SKM-1 treated with dmso at 0.1 percent for 144 hours (cell line): ENCODE results near the gene SLC25A25.

Experiments
- DNase-seq: peaks from one replicate; lab custom pipeline; 2025; ENCODE audit not compliant: unreplicated experiment; lab: John Stamatoyannopoulos, UW

SLC25A25 gene

DNA sequence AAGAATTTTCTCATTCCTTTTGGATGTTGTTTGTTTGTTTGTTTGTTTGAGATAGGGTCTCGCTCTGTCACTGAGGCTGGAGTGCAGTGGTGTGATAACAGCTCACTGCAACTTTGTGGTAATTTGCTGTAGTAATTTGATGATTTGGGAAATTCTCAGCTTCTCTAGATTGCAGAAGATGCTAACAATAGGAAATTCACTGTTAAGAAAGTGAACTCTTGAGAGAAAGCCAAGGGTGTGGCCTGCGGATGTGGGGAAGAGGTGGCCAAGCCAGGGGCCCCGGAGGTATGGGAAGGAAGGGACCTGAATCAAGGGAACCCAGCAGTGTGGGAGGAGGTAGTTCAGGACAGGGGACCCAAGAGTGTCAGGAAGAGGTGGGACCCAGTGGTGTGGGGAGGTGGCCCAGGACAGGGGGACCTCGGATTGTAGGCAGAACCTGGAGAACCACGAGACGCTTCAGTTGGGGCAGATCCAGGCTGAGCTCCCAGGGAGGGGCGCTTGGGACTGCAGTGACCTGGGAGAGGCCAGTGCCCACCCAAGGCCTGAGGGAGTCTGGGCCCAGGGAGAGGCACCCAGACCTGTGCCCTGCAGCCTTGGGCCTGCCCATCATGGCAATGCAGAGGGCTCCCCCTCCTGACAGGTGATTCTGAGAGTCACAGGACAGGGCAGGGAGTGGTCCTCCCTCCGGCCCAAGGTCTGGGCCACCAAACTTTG, 75.7 kb downstream of the SLC25A25 start:
- no peak for DNase-seq

DNA sequence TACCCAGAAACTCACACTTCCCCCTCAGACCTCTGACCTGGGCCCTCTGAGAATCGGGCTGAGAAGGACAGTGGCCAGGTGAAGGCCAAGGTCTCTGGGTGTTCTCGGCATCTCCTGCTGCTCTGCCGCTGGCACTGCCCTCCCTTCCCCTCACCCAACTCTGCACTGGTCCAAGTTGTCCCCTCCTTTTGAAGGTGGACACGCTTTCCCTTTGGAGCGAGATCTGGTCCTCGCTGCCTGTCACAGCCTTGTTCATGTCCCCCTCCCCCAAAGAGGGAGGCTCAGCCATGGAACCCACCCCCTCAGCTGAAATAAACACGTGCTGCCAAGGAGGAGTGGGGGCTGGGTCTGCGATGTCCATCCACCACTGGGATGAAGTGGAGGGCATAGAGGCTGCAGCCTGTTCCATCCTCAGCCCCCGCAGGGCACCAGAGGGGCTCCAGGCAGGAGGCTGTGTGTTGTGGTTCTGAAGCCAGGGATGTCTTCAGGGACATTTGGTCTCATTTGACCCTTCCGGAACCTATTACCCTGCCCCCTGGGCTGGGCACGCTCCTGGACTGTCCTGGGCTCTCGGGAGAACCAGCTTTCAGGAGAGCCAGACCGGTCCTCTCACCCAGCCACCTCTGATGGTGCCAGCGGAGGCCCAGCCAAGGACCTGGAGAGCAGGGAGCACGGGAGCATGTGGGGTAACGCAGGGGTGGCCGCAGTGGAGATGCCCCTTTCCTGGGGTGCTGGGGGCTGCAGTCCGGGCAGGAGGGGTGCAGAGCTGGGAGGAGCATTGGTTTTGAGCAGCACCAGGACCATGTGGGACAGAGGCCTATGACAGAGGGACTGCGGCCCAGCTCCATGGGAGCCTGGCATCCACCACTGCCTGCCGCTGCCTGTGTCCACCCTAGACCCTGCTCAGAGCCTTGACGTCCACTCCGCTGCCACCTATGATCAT, 76.5 kb downstream of the SLC25A25 start:
- no peak for DNase-seq

DNA sequence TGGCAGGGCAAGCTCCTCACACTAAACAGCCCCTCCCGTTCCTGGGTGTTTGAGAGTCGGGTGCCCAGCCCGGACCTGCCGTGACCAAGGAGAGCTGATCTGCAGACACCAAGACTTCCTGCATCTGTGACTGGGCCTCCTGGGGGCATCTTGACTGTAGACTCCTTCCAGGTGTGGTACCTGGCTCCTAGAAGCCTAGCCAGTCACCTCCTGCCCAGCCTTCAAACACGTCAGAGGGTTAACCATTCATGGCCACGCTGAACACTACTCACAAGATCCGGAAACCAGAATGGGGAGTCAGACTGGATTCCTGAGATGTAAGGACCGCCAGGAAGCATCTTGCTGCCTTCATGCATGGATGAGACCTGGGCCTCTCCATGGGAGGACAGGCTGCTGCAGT, 77.5 kb downstream of the SLC25A25 start:
- no peak for DNase-seq

DNA sequence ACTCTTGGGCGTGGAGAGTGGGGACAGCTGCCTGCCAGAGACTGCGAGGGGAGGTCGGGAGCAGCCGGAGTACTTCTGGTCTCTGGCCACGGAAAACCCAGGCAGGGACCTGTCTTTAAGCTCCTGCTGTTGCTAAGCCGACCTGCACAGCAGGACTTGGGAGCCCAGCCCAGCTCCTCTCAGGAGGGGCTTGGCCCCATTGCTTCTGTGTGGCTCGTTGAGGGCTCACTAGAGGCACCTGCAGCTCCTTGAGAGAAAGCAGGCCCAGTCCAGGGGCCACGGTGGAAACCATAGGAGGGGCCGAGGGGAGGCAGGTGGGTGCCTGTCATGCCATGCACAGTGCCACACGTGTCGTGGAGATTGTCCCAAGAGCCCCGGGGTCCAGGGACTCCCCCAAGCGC, 77.9 kb downstream of the SLC25A25 start:
- no peak for DNase-seq

DNA sequence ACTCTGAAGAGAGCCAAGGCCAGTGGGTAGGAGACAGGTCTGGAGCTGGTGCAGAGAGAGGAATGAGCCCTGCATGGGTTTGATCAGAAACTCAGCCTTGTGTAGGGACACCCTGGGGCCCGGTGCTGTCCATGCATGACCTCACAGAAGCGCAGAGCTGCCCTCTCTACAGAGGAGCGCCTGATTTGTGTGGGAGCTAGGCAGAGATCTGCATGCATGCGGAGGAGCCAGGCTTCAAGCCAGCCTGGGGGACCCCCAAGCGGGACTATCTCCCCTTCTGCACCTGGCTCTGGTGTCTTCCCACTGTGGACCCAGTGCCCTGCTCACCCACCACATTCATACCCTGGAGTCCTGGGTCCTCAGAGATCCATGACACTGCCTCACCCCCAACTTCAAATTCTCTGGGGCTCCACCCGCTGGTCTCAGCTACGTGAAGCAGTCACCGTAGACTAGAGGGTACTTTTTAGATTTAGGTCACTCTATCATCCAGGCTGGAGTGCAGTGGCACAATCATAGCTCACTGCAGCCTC, 78.6 kb downstream of the SLC25A25 start:
- no peak for DNase-seq

DNA sequence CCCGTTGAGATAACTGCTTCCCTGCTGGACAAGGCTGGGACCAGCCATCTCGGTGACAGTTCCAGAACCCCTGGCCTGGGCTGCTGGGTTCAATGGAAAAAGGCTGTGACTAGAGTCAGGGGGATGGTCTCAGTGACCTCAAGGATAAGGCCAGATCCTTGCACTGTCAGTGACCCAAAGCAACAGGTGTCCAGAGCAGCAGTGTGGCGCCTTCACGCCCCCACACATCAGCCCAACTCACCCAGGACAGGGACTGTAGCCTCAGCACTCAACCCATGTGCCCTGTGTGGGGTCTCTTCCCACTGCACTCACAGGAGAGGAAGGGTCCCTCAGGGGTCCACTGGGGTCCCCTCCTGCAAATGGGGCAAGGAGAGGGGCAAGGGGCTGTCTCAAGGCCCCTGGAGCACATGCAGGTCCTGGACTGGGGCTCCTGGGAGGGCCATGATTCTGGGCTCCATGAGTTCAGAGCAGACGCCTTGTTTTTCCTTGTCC, 80.5 kb downstream of the SLC25A25 start:
- no peak for DNase-seq

DNA sequence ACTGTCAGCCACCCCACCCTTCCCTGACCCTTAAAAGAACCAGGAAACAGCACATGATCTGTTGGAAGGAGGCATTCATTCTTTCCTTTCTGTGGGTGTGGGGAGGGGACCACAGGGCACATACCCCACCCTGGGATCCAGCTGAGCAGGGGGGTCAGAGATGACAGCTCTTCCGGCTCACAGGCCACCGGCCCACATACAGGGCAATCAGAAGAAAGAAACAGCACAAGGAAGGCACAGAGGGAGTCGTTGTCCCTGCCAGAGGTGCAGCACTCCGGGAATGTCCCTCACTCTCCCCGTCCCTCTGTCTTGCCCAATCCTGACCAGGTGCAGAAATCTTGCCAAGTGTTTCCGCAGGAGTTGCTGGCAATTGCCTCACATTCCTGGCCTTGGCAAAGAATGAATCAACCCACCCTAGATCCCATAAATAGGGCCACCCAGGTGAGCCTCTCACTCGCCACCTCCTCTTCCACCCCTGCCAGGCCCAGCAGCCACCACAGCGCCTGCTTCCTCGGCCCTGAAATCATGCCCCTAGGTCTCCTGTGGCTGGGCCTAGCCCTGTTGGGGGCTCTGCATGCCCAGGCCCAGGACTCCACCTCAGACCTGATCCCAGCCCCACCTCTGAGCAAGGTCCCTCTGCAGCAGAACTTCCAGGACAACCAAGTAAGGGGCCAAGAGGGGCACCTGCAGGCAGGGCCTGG, 81.1 kb downstream of the SLC25A25 start, which contains the start of gene LCN2:
Gene LCN2 (plus strand): TSS at position 453 of the 701 bp plus-strand sequence. CDS start 73 bp downstream, at position 526.
- DNase-seq = no peak

DNA sequence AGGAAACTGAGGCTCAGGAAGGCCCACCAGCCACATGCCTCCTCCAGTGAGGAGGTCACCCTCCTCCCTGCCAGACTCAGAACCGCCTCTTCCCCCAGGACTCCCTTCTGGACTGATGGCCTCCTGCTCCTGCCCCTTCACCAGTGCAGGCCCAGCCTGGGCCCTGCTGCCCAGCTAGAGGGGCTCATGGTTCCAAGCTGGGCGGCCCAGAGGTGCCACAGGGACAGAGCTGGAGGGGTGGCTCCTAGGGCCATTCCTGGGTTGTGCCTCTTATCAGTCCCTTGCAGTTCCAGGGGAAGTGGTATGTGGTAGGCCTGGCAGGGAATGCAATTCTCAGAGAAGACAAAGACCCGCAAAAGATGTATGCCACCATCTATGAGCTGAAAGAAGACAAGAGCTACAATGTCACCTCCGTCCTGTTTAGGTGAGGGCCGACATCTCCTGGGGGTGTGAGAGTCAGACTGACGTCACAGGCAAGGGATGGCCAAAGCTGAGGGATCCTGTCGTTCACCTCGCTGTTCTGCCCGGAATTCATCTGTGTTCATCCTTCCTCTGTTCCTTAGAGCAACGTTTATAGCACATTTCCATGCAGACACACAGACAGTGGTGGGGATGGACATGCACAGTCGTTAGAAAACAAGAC, 82.0 kb downstream of the SLC25A25 start:
- DNase-seq = no peak

DNA sequence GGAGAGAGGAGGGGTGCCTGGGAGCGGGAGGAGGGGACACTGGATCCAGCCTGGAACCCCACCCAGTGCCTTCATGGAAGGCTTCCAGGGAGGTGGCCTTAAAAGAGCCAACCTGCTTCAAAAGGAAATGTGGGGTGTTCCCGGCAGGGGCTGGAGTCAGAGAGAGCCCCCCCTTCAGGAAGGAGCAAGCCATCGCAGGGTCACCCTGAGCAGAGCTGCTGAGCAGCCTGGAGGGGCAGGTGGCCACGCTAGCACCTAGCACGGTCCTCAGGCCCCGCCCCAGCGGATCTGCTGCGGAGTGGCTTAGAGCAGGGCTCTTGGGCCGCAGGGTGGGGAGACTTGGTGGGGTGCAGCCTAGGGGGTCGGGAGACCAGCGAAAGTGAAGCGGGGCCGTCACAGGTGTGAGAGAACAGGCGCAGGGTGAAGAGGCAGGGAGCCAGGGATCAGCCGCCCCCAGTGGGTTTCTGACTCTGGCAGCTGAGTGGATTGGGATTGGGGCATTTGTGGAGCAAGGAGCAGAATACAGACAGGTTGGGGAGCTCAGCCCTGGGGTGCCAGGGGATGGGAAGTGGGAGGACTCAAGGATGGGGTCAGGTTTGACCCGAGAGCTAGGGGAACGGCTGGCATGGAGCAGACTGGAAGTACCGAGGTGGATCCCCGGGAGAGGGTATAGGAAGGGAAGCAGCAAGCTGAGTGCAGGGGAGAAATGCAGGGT, 82.7 kb downstream of the SLC25A25 start:
- no peak for DNase-seq

DNA sequence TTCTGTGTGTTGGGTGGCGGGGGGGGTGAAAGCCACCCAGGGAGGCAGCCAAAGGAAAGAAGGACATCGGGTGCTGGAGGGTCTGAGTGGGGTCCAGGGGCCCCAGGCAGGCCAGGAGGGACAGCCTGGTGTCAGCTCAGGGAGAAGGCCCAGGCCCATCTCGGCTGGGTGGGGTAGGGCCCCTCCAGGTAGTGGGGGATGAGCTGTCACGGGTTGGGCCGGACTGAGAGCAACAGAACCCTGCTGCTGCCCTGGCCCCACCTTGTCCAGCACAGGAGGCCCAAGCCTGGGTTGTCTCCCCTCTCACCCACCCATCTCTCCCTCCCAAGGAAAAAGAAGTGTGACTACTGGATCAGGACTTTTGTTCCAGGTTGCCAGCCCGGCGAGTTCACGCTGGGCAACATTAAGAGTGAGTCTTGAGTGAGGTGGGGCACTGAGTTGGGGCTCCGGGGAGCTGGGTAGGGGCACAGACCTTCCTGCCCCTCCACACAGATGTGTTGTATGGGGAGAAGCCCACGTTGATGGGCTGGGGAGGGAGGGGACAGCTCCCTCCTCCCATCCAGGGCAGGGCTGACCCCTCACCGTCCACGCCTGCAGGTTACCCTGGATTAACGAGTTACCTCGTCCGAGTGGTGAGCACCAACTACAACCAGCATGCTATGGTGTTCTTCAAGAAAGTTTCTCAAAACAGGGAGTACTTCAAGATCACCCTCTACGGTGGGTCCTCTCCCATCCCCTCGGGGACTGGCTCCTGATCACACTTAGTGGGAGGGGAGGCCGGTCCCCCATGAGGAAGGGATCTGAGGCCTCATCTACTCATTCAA, 83.5 kb downstream of the SLC25A25 start:
- no peak for DNase-seq

DNA sequence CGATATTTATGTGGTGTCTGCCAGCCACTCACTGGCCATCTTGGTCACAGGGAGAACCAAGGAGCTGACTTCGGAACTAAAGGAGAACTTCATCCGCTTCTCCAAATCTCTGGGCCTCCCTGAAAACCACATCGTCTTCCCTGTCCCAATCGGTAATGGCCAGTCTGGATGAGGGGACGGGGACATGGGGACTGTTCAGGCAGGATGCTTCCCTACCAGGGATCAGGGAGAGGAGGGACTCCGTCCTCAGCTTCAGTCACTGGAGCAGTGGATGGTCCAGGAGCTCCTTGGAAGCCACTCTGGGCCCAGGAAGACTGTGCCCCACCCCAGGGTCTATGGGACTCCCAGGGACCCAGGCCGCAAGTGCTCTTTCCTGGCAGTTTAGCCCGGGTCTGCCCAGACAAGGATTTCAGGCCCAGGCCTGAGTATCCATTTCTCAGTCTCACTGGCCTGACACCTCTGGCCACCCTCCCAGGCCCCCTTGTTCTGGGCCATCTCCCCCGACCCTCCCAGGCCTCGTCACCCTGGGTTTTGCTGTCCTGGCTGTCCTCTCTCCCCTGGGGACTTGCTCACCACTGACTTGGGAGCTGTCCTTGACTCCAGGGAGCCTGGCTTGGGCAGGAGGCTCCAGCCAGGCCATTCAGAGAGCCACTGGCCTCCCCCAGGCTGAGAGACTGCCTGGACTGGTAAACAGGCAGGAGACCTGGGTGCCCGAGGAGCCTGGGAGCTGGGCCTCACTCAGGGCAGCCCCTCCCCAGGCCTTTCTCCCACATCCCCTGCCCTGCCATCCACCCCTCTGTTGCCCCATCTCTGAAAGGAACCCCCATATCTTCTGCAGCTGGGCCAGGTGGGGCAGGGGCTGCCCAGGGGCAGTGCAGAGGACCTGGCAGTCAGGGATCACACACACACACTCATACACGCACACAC, 84.4 kb downstream of the SLC25A25 start:
- DNase-seq = no peak

DNA sequence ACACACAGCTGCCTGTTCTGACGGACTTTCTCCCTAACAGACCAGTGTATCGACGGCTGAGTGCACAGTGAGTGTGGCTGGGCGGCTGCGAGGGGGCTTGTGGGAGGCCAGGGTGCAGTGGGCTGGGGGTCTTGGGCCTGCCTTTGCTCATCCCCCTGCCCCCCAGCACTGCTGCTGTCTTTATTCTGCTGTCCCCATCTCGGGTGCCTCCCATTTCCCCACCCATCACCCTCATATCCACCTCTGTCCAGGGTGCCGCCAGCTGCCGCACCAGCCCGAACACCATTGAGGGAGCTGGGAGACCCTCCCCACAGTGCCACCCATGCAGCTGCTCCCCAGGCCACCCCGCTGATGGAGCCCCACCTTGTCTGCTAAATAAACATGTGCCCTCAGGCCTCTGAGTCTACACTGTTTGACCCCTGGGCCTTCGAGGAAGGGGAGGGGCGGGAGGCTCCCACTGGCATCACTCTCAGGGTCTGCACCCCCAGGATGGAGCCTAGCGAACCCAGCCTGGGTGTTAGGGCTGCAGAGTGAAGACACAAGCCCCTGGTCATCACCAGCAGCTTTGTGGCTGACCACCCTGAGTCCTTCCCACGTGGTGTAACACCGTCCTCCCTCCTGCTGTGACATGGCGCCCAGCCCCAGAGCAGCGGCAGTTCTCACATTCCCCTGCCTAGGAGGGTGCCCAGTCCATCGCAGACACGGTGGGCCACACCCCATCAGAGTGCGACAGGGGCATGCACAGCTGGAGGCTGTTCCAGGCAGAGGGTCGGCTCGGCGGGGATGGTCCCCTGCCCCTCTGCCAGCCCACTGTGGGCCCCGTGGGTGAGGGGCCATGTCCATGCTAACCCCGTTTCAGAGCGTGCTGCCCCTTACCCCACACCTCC, 85.3 kb downstream of the SLC25A25 start:
- no peak for DNase-seq

DNA sequence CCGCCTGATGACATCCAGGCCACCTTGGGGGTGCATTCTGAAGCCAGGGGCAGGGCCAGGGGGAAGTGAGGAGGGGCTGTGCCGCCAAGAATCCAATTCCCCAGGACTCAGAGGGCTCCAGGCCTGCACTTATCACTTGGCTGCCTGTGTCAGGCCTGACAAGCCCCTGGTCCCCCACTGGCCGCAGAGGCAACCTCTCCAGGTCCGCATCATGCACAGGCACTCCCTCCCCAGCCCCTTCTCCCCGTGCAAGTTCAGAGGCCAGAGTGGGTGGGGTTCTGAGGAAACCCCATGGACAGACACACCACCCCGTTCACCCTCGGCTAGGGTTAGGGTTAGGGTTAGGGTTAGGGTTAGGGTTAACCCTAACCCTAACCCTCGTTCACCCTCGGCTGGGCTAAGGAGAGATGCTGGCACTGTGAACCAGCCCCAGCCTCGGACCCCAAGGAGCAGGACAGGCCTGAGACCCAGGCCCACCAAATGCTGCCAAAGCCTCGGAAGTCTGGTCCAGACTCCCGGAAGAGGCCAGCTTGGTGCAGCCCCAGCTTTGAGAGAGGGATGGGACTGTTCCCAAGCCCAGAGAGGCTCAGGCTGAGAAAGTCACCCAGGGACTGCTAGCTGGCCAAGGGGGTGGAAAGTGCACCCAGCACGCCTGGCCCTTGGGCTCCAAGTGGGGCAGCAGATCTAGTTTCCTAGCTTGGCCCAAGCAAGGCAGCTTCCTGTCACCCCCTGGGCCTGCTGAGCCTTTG, 86.1 kb downstream of the SLC25A25 start:
- DNase-seq = no peak

DNA sequence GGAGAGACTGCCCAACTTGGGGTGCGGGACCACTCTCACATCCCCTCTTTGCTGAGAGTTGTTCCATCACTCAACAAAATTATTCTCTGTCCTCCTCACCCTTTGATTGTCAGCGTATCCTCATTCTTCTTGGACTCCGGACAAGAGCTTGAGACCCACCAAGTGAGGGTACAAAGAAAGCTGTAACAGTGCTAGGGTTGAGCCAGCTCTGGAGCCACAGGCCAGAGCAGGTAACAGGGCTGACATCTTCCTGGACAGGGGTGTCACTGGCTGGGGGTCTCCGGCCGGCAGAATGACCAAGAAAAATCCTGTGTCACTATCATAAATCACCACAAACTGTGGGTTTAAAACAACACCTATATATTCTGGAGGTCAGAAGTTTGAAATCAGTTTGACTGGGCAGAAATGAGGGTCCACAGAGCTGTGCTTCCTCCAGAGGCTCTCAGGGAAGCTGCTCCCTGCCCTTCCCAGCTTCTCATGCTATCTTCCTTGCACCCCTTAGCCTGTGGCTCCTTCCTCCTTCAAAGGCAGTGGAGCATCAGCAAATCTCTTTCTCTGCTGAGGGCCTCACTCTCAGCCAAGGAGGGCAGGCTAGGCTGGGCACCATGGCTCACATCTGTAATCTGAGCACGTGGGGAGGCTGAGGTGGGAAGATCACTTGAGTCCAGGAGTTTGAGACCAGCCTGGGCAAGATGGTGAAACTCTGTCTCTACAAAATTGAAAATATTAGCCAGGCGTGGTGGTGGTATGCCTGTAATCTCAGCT, 87.9 kb downstream of the SLC25A25 start:
- DNase-seq = no peak
